Activated gamma-delta T cell treated with Interleukin-2 at 50 U/mL for 16 hours (primary cell): Measurements from ENCODE around the gene FAM171A1.
"Not testable (repeated sequence)": the region's sequence is repeated elsewhere in the genome, so short reads cannot be mapped to it uniquely, and the experiment has no call there.

Experiments
- DNase-seq: peaks from one replicate; pipeline ENCODE4 v3.0.0-alpha.2; 2020

The FAM171A1 gene

DNA sequence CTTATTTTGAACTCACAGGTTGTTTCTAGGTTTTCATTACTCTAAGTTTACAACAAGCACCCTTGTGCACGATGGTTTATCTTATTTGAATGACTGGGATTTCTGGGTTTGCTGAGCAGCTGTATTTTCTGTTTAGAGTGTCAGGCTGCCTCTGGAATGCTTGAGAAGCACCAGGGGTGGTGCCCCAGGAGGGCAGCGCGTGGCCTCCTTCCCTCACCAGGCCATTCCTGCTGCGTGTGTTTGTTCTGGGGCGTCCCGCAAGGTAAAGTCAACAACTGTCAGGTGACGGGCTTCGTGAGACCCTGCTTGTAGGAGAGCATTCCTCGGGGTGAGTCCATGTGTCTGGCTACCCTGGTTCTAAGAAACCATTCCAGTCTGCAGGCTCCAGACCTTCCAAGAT, 54.9 kb downstream of the FAM171A1 start:
- DNase-seq = no peak

DNA sequence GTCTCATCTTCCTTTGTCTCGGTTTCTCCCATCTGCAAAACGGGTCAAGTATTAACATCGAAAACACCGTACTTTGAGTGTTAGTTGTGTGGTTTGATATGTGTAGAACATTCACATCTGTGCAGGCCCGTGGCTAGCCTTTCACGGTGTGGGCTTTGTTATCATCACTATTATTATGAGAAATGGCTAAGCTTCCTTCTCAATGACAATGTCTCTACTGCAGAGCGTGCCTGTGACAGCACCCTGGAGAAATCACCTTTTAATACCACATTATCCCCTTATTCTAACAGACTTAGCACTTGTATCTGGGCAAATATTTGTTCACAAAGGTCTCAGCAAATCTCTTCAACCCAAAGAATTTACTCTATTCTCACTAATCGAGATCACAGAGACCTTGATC, 55.8 kb downstream of the FAM171A1 start:
- no peak for DNase-seq

DNA sequence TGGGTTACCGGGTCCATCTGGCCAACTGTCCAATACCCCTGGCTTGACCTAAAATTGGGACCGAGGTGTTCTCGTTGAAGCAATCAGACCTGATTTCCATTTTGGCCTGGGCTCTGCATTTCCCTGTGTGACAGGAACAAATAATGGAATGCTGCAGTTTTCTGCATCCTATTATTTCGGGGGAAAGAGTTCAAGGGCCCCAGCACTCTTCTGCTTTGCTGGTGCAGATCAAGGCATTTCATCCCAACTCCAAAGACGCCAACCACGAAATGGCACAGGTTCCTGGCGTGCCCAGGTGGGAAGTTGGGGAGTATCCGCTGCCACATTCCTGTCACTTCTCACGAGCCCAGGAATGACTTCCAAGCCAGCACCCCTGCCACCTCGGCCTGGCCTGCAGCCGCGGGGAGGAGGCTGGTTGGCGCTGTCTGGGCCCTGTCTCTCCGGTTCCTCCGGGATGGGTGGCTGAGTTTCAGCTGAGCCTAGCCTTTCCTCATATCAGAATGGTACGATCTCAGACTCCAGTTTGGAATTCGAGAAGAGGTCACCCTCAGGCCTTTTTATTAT, 56.5 kb downstream of the FAM171A1 start:
- DNase-seq = no peak

DNA sequence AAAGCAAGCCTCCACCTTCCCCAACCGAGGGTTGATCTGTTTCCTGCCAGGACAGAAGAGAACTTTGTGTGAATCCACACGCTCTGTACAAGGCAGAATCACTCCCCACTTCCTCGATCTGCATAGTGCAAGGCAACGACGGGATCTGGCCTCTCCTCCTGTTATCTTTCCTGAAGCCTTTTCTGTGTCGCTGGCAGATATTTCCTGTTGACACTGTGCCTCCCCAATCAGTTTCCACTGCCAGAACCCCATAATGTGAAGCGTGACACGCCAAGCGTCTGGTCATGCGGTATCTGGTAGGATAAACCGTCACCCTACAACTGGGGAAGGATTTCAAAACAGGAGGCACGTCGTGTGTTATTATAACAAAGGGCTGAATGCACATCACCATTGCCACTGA, 57.2 kb downstream of the FAM171A1 start:
- DNase-seq = no peak

GRCh38 chr10:15313047-15313446, 58.0 kb downstream of the FAM171A1 start:
- no peak for DNase-seq

DNA sequence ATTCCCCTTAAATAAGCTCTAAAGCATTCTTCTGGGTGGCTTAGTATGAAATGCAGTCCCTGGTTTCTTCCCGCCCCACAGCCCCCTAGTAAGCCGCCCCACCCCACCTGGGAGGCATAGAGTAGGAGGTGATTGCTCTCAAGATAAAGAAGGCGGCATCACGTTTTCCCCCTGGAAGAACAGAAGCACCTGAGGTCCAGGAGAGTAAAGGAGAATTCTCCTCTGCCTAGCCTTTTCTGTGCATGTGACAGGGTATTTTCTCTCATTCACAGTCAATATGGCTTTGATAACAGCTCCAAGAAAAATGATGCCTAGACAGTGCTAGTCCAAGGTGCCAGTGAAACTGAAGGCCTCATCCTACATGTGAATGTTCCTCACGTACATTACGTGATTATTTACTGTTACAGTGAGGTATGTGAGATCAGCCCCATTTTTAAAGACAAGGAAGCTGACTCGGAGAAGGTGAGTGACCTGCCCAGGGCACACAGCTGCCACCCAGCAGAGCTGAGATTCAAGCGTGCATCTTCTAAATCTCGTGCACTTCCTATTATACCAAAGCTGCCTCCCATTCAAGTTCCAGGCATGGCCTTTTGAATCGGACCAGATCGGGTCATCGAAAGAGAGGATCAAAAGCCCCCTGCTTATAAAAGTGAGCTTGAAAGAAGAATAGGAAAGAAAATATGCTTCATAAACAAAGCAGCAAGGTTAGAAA, 59.4 kb downstream of the FAM171A1 start:
- DNase-seq = no peak

DNA sequence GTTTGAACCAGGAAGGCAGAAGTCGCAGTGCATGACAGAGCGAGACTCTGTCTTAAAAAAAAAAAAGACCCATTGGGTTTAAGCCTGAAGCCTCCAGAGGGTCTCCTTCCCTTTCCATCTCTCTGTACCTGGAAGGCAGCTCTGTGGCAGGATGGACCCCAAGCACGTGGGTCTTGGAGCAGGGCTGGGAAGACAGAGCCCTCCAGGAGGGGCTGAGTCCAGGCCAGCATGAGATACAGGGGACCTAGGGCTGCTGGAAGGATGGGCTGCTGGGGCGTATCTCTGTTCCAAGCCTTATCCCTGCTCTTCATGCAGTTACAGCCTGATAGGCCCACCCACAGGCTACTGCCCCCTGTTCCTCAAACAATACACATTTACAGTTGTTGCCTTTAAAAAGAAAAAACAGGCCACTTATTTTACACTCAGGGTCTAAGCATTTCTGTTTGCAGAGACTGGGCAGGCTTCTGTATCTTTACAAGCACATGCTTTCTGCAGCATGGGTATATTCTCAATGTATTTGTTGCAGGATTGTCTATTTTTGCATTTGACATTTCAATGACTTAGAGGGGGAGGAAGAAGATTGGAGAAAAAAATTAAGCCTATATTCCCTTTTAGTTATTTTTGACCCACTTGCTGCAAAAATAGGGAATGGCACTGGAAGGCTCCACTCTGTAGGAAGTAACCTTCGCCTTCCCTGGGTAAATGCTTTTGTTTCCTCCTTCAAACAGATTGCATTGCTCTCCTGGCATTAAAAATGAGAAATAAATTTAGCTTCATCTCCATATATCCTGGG, 60.1 kb downstream of the FAM171A1 start:
- DNase-seq = no peak

DNA sequence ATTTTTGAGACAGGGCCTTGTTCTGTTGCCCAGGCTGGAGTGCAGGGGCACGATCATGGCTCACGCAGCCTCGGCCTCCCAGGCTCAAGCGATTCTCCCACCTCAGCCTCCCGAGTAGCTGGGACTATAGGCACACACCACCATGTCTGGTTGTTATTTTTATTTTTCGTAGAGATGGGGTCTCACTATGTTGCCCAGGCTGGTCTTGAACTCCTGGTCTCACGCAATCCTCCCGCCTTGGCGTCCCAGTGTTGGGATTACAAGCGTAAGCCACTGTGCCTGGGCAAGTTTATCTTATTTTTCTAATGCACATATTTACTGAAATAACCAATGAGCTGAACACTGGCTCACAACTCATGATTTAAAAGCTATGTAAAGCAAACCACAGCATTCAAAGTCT, 61.9 kb downstream of the FAM171A1 start:
- no peak for DNase-seq

DNA sequence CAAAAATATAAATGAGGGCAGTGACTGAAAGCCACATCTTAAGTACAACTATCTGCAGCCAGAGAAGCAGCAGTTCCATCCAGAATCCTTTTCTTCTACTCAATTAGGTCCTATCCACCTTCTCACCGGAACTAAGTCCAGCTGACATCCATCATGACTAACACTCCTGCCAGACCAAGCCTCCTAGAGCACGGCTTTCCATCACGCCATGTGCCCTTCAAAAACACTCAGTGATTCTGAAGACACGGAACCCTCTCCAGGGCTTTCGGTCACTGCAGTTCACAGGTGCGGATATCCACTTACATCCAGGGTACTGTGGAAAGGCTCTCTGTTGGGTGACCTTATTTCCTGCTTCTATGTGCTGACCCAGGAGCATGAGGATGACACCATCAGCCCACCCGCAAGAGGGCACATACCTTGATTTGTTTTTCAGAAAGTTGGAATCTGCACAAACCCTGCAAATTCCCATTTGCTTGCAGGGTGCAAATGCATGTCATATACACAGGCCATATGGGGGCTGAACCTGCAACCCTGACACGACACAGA, 64.3 kb downstream of the FAM171A1 start:
- no peak for DNase-seq

DNA sequence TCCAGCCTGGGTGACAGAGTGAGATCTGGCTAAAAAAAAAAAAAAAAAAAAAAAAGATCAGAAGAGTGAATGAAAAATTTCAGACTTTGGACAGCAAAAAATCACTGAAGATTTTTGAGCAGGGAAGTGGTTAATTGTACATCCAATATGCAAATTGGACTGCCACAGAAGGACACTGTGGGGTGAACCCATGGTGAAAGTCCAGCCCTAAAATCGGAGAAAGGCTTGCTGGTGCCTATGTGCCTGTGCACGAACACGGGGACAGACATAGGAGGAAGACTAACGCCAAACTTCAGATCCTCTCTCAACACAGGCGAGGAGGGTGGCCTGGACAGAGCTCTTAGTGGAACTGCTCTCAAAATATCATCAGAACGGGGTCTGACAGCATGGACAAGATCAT, 65.5 kb downstream of the FAM171A1 start:
- no peak for DNase-seq

- DNase-seq = no peak
Measured at GRCh38 chr10:15305161-15305560, 65.9 kb downstream of the FAM171A1 start.

GRCh38 chr10:15302188-15302956, 68.7 kb downstream of the FAM171A1 start:
- not testable (repeated sequence) for DNase-seq

- DNase-seq = no peak
Measured at GRCh38 chr10:15300697-15301096, 70.4 kb downstream of the FAM171A1 start.

GRCh38 chr10:15300145-15300544, 70.9 kb downstream of the FAM171A1 start:
- DNase-seq = no peak

DNA sequence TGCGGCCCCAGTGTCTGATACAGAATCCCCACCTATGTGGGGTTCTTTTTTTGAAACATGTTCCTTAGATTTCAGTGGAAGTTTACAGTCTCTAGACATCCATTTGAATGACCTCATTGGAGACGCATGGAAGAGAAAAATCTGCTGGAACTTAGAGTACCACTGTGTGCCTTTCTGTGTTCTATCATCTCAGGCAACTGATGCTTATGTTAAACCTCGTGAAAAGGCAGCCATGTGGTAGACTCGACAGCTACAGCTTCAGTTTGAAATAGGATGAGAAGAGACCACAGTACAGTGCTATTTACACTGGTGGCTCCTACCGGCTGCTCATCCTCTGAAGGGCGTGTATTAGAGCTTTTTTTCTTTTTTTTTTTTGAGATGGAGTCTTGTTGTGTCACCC, 74.4 kb downstream of the FAM171A1 start:
- DNase-seq = no peak

GRCh38 chr10:15295537-15296325, 75.4 kb downstream of the FAM171A1 start:
- DNase-seq = no peak

DNA sequence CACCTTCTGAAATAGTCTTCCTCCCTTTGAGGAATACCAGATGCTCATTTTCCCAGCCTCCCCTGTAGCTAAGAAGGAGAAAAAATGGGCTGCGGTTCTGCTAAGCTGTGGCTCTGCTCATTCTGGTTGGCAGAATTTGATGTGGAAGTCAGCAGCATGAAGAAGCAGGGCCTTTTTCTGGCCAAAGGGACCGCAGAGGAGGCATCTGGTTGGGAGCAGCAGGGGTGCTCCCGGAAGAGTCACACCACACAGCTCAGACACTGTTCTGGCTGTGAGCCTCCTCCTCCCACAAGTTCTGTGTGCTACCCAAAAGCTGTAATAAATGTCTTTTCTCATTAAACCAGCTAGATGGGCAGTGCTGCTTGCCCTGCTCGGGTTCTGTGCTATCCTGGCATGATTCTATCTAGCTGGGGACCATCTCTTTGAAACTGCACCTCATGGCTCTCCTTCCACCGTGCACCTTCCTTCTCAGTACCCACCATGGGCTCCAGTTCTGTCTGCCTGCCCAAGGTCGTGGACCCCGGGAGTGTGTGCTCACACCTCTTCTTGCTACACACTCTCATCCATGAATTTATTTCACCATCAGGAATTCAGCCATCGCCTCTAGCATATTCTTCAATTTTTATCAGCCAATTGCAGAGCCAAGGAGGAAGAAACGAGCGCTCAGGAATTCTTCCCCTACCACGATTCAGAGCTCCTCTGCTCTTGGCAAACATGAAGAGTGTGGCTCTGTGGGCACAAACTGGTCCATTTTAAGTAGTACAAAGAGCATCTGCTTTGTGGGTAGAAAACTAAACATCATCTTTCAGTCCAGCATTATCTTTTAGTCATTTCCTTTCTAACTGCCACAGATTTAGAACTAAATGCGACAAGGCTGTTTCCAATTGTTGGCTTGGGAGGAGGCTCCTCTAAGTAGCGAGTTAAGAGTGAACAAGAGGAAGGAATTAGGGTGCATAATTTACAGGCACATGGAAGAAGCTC, 76.9 kb downstream of the FAM171A1 start:
- DNase-seq = no peak

DNA sequence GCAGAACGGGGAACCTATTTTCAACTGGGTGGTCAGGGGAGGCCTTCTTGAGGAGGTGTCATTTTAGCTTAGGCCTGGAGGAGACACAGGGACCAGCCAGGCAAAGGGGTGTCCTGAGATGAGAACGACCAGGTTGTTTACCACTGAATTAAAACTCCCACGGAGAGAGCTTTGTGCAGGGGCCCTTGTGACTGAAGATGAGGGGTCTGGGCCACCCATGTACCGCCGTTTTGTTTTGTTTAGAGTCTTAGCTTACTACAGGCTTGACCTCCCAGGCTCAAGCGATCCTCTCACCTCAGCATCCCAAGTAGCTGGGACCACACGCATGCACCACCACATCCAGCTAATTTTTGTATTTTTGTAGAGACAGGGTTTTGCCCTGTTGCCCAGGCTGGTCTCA, 80.4 kb downstream of the FAM171A1 start:
- DNase-seq = no peak

- no peak for DNase-seq
Measured at GRCh38 chr10:15290150-15290549, 80.9 kb downstream of the FAM171A1 start.

- no peak for DNase-seq
Measured at GRCh38 chr10:15280974-15281373, 90.1 kb downstream of the FAM171A1 start.

GRCh38 chr10:15280462-15280861, 90.6 kb downstream of the FAM171A1 start:
- DNase-seq = no peak
